ENCODE results near the gene ORMDL1.

- TF ChIP-seq CTCF (IDR thresholded peaks at IDR 0.05) (no peak), POLR2A (IDR thresholded peaks at IDR 0.05) (no peak)
These were observed 14.8 kb upstream of the ORMDL1 start for GRCh38 chr2:189799030-189799331.
